WTC11 (cell line): ENCODE results near the gene MACROD2.

Source experiments
- AR ChIP-seq: fragments of 250-450 bp; sonication (Bioruptor Pico); IDR thresholded peaks from 2 replicates; pipeline ENCODE4 v1.9.0; 2021; ENCODE audit warnings: mild to moderate bottlenecking
- PRDM15 ChIP-seq: sonication (generic); formaldehyde crosslinking; IDR thresholded peaks from 2 replicates; pipeline ENCODE4 v1.8.0; 2022; ENCODE audit warnings: missing genetic modification reagents
- SMAD4 ChIP-seq: sonication (generic); formaldehyde crosslinking; IDR thresholded peaks from 2 replicates; pipeline ENCODE4 v1.8.0; 2022; ENCODE audit warnings: mild to moderate bottlenecking, missing genetic modification reagents
- TP53 ChIP-seq: sonication (generic); formaldehyde crosslinking; IDR thresholded peaks from 2 replicates; pipeline ENCODE4 v1.8.1; 2023; ENCODE audit warnings: mild to moderate bottlenecking, missing genetic modification reagents
- USF2 ChIP-seq: sonication (generic); formaldehyde crosslinking; IDR thresholded peaks from 2 replicates; pipeline ENCODE4 v1.8.1; 2023; ENCODE audit warnings: mild to moderate bottlenecking, missing genetic modification reagents, moderate library complexity
- ZNF138 ChIP-seq: sonication (generic); formaldehyde crosslinking; conservative IDR thresholded peaks from 2 replicates; pipeline ENCODE4 v1.8.1; 2022; ENCODE audit warnings: mild to moderate bottlenecking, moderate library complexity, missing genetic modification reagents
- ZNF219 ChIP-seq: sonication (generic); formaldehyde crosslinking; IDR thresholded peaks from 2 replicates; pipeline ENCODE4 v1.8.0; 2023; ENCODE audit warnings: missing genetic modification reagents, mild to moderate bottlenecking, borderline replicate concordance
- ZNF317 ChIP-seq: sonication (generic); formaldehyde crosslinking; IDR thresholded peaks from 2 replicates; pipeline ENCODE4 v1.8.1; 2023; ENCODE audit warnings: low read depth, mild to moderate bottlenecking, moderate library complexity, missing genetic modification reagents, borderline replicate concordance
- ZNF423 ChIP-seq: fragments of 250-450 bp; sonication (Bioruptor Pico); IDR thresholded peaks from 2 replicates; pipeline ENCODE4 v2.1.2; 2022; ENCODE audit warnings: mild to moderate bottlenecking, moderate library complexity
- TF ChIP-seq, protein P1 (sequence below): fragments of 200-600 bp; IDR thresholded peaks from 2 replicates; pipeline ENCODE4 v1.8.0; 2022; ENCODE audit warnings: antibody characterized with exemption

- TF ChIP-seq SMAD4 (CRISPR knock-in tag) (no peak), AR (CRISPR knock-in tag) (no peak), USF2 (CRISPR knock-in tag) (no peak), ZNF219 (CRISPR knock-in tag) (no peak), TP53 (CRISPR knock-in tag) (no peak), ZNF138 (CRISPR knock-in tag) (no peak), PRDM15 (no peak), ZNF317 (CRISPR knock-in tag) (no peak), ZNF423 (CRISPR knock-in tag) (no peak)
- TF ChIP-seq, protein P1, sequence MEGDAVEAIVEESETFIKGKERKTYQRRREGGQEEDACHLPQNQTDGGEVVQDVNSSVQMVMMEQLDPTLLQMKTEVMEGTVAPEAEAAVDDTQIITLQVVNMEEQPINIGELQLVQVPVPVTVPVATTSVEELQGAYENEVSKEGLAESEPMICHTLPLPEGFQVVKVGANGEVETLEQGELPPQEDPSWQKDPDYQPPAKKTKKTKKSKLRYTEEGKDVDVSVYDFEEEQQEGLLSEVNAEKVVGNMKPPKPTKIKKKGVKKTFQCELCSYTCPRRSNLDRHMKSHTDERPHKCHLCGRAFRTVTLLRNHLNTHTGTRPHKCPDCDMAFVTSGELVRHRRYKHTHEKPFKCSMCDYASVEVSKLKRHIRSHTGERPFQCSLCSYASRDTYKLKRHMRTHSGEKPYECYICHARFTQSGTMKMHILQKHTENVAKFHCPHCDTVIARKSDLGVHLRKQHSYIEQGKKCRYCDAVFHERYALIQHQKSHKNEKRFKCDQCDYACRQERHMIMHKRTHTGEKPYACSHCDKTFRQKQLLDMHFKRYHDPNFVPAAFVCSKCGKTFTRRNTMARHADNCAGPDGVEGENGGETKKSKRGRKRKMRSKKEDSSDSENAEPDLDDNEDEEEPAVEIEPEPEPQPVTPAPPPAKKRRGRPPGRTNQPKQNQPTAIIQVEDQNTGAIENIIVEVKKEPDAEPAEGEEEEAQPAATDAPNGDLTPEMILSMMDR = no peak
Measured at GRCh38 chr20:15674253-15675060, 1679.1 kb downstream of the MACROD2 start.
